ENCODE results near the gene GGACT.
A peak's percentile ranks its signal among the peaks of the same experiment; 100 is the strongest.

The GGACT gene

GRCh38 chr13:100517728-100518127, 70.9 kb downstream of the GGACT start:
- no peak overlapping the region for H3K4me3 ChIP-seq (ENCODE audit: low read depth, low read length)
- CTCF ChIA-PET = interaction anchor here (1.1 to 9.4 kb wide), 7 partner anchors 13 to 604 kb away, joined by 3 to 89 read pairs (median 4); no protein-coding TSS in a partner anchor
- POLR2A ChIA-PET = no interaction called here
- TF ChIP-seq, protein P1, sequence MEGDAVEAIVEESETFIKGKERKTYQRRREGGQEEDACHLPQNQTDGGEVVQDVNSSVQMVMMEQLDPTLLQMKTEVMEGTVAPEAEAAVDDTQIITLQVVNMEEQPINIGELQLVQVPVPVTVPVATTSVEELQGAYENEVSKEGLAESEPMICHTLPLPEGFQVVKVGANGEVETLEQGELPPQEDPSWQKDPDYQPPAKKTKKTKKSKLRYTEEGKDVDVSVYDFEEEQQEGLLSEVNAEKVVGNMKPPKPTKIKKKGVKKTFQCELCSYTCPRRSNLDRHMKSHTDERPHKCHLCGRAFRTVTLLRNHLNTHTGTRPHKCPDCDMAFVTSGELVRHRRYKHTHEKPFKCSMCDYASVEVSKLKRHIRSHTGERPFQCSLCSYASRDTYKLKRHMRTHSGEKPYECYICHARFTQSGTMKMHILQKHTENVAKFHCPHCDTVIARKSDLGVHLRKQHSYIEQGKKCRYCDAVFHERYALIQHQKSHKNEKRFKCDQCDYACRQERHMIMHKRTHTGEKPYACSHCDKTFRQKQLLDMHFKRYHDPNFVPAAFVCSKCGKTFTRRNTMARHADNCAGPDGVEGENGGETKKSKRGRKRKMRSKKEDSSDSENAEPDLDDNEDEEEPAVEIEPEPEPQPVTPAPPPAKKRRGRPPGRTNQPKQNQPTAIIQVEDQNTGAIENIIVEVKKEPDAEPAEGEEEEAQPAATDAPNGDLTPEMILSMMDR (IDR thresholded peaks at IDR 0.05; ENCODE audit: insufficient read depth, low read length, missing control alignments) = no peak
- DNase-seq (ENCODE audit: low read depth, low spot score) = no peak

DNA sequence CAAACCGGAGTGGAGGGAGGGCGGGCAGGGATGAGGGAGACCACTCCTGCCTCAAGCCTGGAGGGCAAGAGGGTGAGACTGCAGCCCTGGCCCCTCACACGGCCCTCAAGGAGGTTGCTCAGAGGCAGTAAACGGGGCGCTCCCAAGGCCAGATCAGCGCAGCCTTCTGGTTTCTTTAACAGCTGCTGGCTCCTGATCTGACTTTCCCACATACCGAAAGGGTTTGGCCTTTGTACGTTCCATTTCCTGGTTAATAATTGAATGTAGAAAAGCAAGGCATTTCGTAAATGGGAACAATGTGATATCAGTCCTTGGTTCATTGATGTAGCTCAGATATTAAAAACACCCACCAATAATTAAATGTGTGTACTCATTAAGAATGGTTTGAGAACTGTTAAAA, 71.5 kb downstream of the GGACT start:
- ChIA-PET POLR2A (no interaction called here), CTCF (interaction anchor here (1.1 to 9.4 kb wide), 9 partner anchors 14 to 861 kb away, joined by 3 to 89 read pairs (median 4); no protein-coding TSS in a partner anchor)
- no peak for DNase-seq (ENCODE audit: low read depth, low spot score)
- H3K4me3 ChIP-seq (ENCODE audit: low read depth, low read length) = no peak overlapping the region
- TF ChIP-seq, protein P1 (IDR thresholded peaks at IDR 0.05; ENCODE audit: insufficient read depth, low read length, missing control alignments) = no peak

DNA sequence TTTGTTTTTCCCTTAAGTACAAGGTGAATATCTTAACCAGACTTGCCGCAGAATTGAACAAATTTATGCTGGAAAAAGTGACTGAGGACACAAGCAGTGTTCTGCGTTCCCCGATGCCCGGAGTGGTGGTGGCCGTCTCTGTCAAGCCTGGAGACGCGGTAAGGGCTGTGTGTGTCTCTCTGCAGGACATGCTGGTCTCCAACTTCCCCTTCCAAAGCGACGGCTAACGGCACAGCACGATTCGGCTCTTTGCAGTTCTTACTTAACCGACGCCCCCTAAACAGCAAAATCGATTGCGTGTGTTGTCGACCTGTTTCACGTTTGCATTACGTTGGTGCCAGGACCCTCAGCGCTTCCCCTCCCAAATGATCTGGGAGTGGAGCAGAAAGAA, 73.2 kb downstream of the GGACT start:
- H3K4me3 ChIP-seq (ENCODE audit: low read depth, low read length) = no peak overlapping the region
- ChIA-PET POLR2A (no interaction called here), CTCF (interaction anchor here (0.7 to 9.4 kb wide), 29 partner anchors 9 to 862 kb away, joined by 3 to 89 read pairs (median 4); partner anchors contain the start of gene PCCA)
- TF ChIP-seq, protein P1 (IDR thresholded peaks at IDR 0.05; ENCODE audit: insufficient read depth, low read length, missing control alignments) = no peak
- no peak for DNase-seq (ENCODE audit: low read depth, low spot score)

GRCh38 chr13:100514788-100515409, 73.7 kb downstream of the GGACT start:
- ChIA-PET POLR2A (no interaction called here), CTCF (interaction anchor here (0.7 to 9.4 kb wide), 34 partner anchors 8 to 861 kb away, joined by 3 to 89 read pairs (median 4); partner anchors contain the start of gene PCCA)
- TF ChIP-seq, protein P1 (IDR thresholded peaks at IDR 0.05; ENCODE audit: insufficient read depth, low read length, missing control alignments) = peak; percentile 92
- H3K4me3 ChIP-seq (ENCODE audit: low read depth, low read length) = no peak overlapping the region
- DNase-seq (ENCODE audit: low read depth, low spot score) = no peak

- TF ChIP-seq, protein P1 (IDR thresholded peaks at IDR 0.05; ENCODE audit: insufficient read depth, low read length, missing control alignments) = no peak
- H3K4me3 ChIP-seq (ENCODE audit: low read depth, low read length) = no peak overlapping the region
- ChIA-PET POLR2A (no interaction called here), CTCF (interaction anchor here (0.7 to 9.4 kb wide), 30 partner anchors 8 to 860 kb away, joined by 3 to 89 read pairs (median 4); partner anchors contain the start of gene PCCA)
- DNase-seq (ENCODE audit: low read depth, low spot score) = no peak
Measured at GRCh38 chr13:100513987-100514670, 74.5 kb downstream of the GGACT start.

GRCh38 chr13:100513171-100513570, 75.4 kb downstream of the GGACT start:
- H3K4me3 ChIP-seq (ENCODE audit: low read depth, low read length) = no peak overlapping the region
- ChIA-PET POLR2A (no interaction called here), CTCF (interaction anchor here (0.7 to 9.4 kb wide), 10 partner anchors 11 to 857 kb away, joined by 3 to 89 read pairs (median 4); no protein-coding TSS in a partner anchor)
- DNase-seq (ENCODE audit: low read depth, low spot score) = no peak
- TF ChIP-seq, protein P1 (IDR thresholded peaks at IDR 0.05; ENCODE audit: insufficient read depth, low read length, missing control alignments) = no peak

Data from AG04449 (cell line).